Loucy (cell line): ENCODE measurements around the gene ERAP2.

Experiments
- H2AFZ ChIP-seq: fragments of 200-600 bp; sonication (generic); 2 replicates; pipeline ENCODE4 v1.6.0; 2016; ENCODE audit warnings: antibody characterized with exemption, mild to moderate bottlenecking, low read length, moderate library complexity
- H3F3A ChIP-seq: fragments of 200-600 bp; 2 replicates; pipeline ENCODE4 v1.6.0; 2016; ENCODE audit warnings: antibody characterized with exemption, low read depth, mild to moderate bottlenecking
- H3K27me3 ChIP-seq: fragments of 200-600 bp; sonication (generic); 2 replicates; pipeline ENCODE4 v1.6.1; 2014; ENCODE audit warnings: low read length, mild to moderate bottlenecking; ENCODE audit not compliant: insufficient read depth, poor library complexity, severe bottlenecking
- H3K36me3 ChIP-seq: fragments of 200-600 bp; sonication (generic); 2 replicates; pipeline ENCODE4 v1.6.1; 2016; ENCODE audit warnings: low read length; ENCODE audit not compliant: insufficient read depth
- H3K4me1 ChIP-seq: fragments of 200-600 bp; sonication (generic); 2 replicates; pipeline ENCODE4 v1.5.1; 2014; ENCODE audit warnings: low read length, mild to moderate bottlenecking; ENCODE audit not compliant: insufficient read depth, poor library complexity, severe bottlenecking
- H3K4me2 ChIP-seq: fragments of 200-600 bp; sonication (generic); 2 replicates; pipeline ENCODE4 v1.6.0; 2014; ENCODE audit warnings: antibody characterized with exemption, low read length, low read depth, mild to moderate bottlenecking; ENCODE audit not compliant: poor library complexity, severe bottlenecking
- H3K4me3 ChIP-seq: fragments of 200-600 bp; sonication (generic); 2 replicates; pipeline ENCODE4 v1.5.1; 2014; ENCODE audit warnings: low read length, mild to moderate bottlenecking, mixed read lengths; ENCODE audit not compliant: poor library complexity, severe bottlenecking
- H3K79me2 ChIP-seq: fragments of 200-600 bp; sonication (generic); 2 replicates; pipeline ENCODE4 v1.6.1; 2014; ENCODE audit warnings: low read length; ENCODE audit not compliant: insufficient read depth
- H3K9ac ChIP-seq: fragments of 200-600 bp; sonication (generic); 2 replicates; pipeline ENCODE4 v1.6.0; 2014; ENCODE audit warnings: mild to moderate bottlenecking, low read depth, low read length, moderate library complexity; ENCODE audit not compliant: poor library complexity, severe bottlenecking
- H3K9me2 ChIP-seq: fragments of 200-600 bp; sonication (generic); replicated peaks from 2 replicates; pipeline ENCODE4 v1.6.1; 2016; ENCODE audit warnings: low read depth, low read length, mixed read lengths
- H3K9me3 ChIP-seq: fragments of 200-600 bp; sonication (generic); 2 replicates; pipeline ENCODE4 v1.6.1; 2014; ENCODE audit warnings: mild to moderate bottlenecking, antibody characterized with exemption, low read length, low read depth; ENCODE audit not compliant: insufficient read depth
- H4K20me1 ChIP-seq: fragments of 200-600 bp; sonication (generic); 2 replicates; pipeline ENCODE4 v1.6.0; 2014; ENCODE audit warnings: antibody characterized with exemption, low read length, mild to moderate bottlenecking; ENCODE audit not compliant: insufficient read depth, poor library complexity, severe bottlenecking
- EZH2phosphoT487 ChIP-seq: fragments of 200-600 bp; IDR thresholded peaks from 2 replicates; pipeline ENCODE4 v1.6.1; 2018; ENCODE audit warnings: antibody characterized with exemption, mild to moderate bottlenecking, moderate library complexity, borderline replicate concordance
- TF ChIP-seq, protein P1 (sequence below): fragments of 200-600 bp; sonication (generic); conservative IDR thresholded peaks from 2 replicates; pipeline ENCODE4 v1.5.1; 2014; ENCODE audit warnings: mild to moderate bottlenecking, antibody characterized with exemption, low read length

The ERAP2 gene

GRCh38 chr5:96934708-96935558 lies 58.6 kb downstream of the ERAP2 start:
- TF ChIP-seq, protein P1, sequence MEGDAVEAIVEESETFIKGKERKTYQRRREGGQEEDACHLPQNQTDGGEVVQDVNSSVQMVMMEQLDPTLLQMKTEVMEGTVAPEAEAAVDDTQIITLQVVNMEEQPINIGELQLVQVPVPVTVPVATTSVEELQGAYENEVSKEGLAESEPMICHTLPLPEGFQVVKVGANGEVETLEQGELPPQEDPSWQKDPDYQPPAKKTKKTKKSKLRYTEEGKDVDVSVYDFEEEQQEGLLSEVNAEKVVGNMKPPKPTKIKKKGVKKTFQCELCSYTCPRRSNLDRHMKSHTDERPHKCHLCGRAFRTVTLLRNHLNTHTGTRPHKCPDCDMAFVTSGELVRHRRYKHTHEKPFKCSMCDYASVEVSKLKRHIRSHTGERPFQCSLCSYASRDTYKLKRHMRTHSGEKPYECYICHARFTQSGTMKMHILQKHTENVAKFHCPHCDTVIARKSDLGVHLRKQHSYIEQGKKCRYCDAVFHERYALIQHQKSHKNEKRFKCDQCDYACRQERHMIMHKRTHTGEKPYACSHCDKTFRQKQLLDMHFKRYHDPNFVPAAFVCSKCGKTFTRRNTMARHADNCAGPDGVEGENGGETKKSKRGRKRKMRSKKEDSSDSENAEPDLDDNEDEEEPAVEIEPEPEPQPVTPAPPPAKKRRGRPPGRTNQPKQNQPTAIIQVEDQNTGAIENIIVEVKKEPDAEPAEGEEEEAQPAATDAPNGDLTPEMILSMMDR = 0 out of 2 replicates have a peak, but pooled peaks have one; percentile 20
- no peak for TF ChIP-seq EZH2phosphoT487
- peak overlapping the region; percentile 87 for H2AFZ ChIP-seq
- H3K4me2 ChIP-seq = peak overlapping the region; percentile 94
- peaks cover 31% of the 10 kb centered on the region for H4K20me1 ChIP-seq
- H3K27me3 ChIP-seq = no peaks in the 10 kb centered on the region
- no peaks in the 10 kb centered on the region for H3K9me2 ChIP-seq
- H3K79me2 ChIP-seq = peaks cover 83% of the 10 kb centered on the region
- H3K9me3 ChIP-seq = no peaks in the 10 kb centered on the region
- H3K36me3 ChIP-seq = no peaks in the 10 kb centered on the region
- H3K9ac ChIP-seq = peak overlapping the region; percentile 95
- 0 out of 2 replicates have a peak, but pooled peaks cover 3% of the 10 kb centered on the region for H3F3A ChIP-seq
- H3K4me3 ChIP-seq = peak overlapping the region; percentile 83
- H3K4me1 ChIP-seq = peaks cover 70% of the 10 kb centered on the region

DNA sequence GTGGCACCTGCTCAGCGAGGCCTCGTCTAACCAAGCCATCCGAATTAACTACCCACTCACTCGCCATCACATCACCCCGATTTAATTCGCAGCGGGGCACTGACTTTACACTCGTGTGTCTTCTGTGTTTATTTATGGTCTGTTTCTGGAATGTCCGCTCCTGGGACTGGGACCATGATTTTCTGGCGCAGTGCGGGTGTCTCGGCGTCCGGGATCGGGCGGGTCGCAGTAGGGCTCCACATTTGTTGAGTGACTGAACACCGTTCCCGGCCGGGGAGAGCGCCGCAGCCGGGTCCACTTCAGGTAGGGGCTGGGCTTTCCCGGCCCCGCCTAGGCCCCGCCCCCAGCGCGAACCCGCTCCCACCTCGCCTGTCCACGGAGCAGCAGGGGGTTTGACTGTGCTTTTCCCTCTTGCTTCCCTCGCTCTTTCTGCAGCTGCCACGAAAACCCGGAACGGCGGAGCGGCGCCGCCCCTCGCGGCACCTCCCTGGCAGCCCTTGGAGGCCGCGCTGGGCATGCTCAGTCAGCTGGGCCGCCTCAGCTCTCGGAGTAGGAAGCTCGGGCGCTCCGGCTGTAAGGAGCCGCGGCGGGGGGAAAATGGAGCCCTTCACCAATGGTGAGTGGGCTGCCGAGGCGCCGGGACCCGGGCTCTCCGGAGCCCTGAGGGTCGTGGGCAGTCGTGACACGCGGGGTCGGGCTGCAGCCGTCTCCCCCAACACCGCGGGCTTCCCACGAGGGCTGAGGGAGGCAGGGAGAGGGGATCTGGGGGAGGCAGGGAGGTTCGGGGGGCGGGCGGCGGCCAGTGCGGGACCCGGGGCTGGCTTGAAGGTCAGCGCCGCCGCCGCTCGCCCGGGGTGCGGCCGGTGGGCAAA lies 59.5 kb downstream of the ERAP2 start, which contains the start of gene LNPEP:
Gene LNPEP (plus strand): TSS at position 522 of the 872 bp plus-strand sequence. CDS start 76 bp downstream, at position 598.
- peaks cover 40% of the 10 kb centered on the region for H4K20me1 ChIP-seq
- peak within 1 kb of the TSS; percentile 83 for H3K4me3 ChIP-seq
- peaks cover 83% of the 10 kb centered on the region for H3K79me2 ChIP-seq
- peaks cover 70% of the 10 kb centered on the region for H3K4me1 ChIP-seq
- no peaks in the 10 kb centered on the region for H3K27me3 ChIP-seq
- H3K36me3 ChIP-seq = no peaks in the 10 kb centered on the region
- H3K9me2 ChIP-seq = no peaks in the 10 kb centered on the region
- peak within 1 kb of the TSS; percentile 94 for H3K4me2 ChIP-seq
- peak within 1 kb of the TSS; percentile 95 for H3K9ac ChIP-seq
- H2AFZ ChIP-seq = peak within 1 kb of the TSS; percentile 87
- H3F3A ChIP-seq = 0 out of 2 replicates have a peak, but pooled peaks cover 3% of the 10 kb centered on the region
- no peaks in the 10 kb centered on the region for H3K9me3 ChIP-seq
- TF ChIP-seq EZH2phosphoT487 = no peak
- TF ChIP-seq, protein P1 = no peak

- Histone ChIP-seq H3K27me3 (no peaks in the 10 kb centered on the region), H3F3A (0 out of 2 replicates have a peak, but pooled peaks cover 3% of the 10 kb centered on the region), H3K79me2 (peaks cover 83% of the 10 kb centered on the region), H2AFZ (peak overlapping the region; percentile 43; the same call in 1 of the 2 replicates), H4K20me1 (peaks cover 48% of the 10 kb centered on the region), H3K36me3 (no peaks in the 10 kb centered on the region), H3K4me3 (peak overlapping the region; percentile 83), H3K4me1 (peaks cover 67% of the 10 kb centered on the region), H3K4me2 (peak overlapping the region; percentile 94), H3K9me2 (no peaks in the 10 kb centered on the region), H3K9ac (peak overlapping the region; percentile 95), H3K9me3 (no peaks in the 10 kb centered on the region)
- TF ChIP-seq EZH2phosphoT487 = no peak
- TF ChIP-seq, protein P1 = peak; percentile 26; the same call in 1 of the 2 replicates
Observed at GRCh38 chr5:96936431-96937320, 60.4 kb downstream of the ERAP2 start.
